GM12891 (cell line): Measurements from ENCODE around the gene RHBDD2.

Source experiments
- PAX5 ChIP-seq: IDR thresholded peaks from 2 replicates; pipeline ENCODE4 v1.6.1; 2011; ENCODE audit warnings: low read length, moderate library complexity, mild to moderate bottlenecking; ENCODE audit not compliant: insufficient read depth, severe bottlenecking
- POLR2A ChIP-seq: IDR thresholded peaks from 2 replicates; pipeline ENCODE4 v1.6.1; 2011; ENCODE audit warnings: low read depth, low read length, control low read depth
- POLR2AphosphoS5 ChIP-seq: IDR thresholded peaks from 2 replicates; pipeline ENCODE4 v1.6.1; 2011; ENCODE audit warnings: low read depth, low read length, control low read depth
- TAF1 ChIP-seq: IDR thresholded peaks from 2 replicates; pipeline ENCODE4 v1.6.1; 2011; ENCODE audit warnings: low read depth, low read length, control low read depth

DNA sequence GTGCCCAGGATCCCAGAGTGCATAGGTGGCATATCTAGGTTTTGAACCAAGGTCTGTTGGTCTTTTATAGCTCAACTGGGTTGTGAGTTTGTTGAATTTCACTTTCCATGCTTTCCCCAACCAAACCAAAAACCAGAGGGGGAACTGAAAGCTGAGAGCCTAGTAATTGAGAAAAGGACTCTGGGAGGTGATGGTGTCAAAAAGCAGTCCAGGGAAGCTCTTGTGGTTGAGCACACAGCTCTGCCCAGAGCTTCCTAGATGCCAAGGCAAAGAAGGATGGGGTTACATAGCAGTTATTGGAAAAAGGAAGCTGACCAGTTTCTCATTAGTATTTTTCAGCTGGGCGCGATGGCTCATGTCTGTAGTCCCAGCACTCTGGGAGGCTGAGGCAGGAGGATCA lies 46.1 kb downstream of the RHBDD2 start:
- TF ChIP-seq PAX5 (no peak), POLR2A (no peak), POLR2AphosphoS5 (no peak), TAF1 (no peak)
